HG03378 (cell line): Measurements from ENCODE around the gene PSMD7.

Experiments used
- ATAC-seq: cut with Tn5 transposase; IDR thresholded peaks from one replicate; pipeline ENCODE4 v1.9.1; 2021; ENCODE audit warnings: mild to moderate bottlenecking, moderate library complexity; ENCODE audit not compliant: unreplicated experiment

Gene PSMD7

GRCh38 chr16:74296432-74297144, at the start of gene PSMD7:
PSMD7 (plus strand) TSS chr16:74296814; CDS start chr16:74296915, 101 bp downstream.
- ATAC-seq, result peak; percentile 92

GRCh38 chr16:74249254-74249653, 47.4 kb upstream of the PSMD7 start:
- no peak for ATAC-seq

- ATAC-seq, result no peak
These were observed 46.8 kb upstream of the PSMD7 start for GRCh38 chr16:74249846-74250245.

GRCh38 chr16:74252329-74252728, 44.3 kb upstream of the PSMD7 start:
- ATAC-seq, result no peak

GRCh38 chr16:74253161-74253938, 43.3 kb upstream of the PSMD7 start:
- no peak for ATAC-seq

GRCh38 chr16:74257061-74257460, 39.6 kb upstream of the PSMD7 start:
- no peak for ATAC-seq

GRCh38 chr16:74261068-74261467, 35.5 kb upstream of the PSMD7 start:
- ATAC-seq, result no peak

GRCh38 chr16:74264811-74265210, 31.8 kb upstream of the PSMD7 start:
- no peak for ATAC-seq

GRCh38 chr16:74268372-74268782, 28.2 kb upstream of the PSMD7 start:
- ATAC-seq, result no peak

GRCh38 chr16:74271872-74272271, 24.7 kb upstream of the PSMD7 start:
- no peak for ATAC-seq

GRCh38 chr16:74275031-74275636, 21.5 kb upstream of the PSMD7 start:
- no peak for ATAC-seq

- no peak for ATAC-seq
These were observed 20.9 kb upstream of the PSMD7 start for GRCh38 chr16:74275711-74276110.

- ATAC-seq, result no peak
These were observed 18.6 kb upstream of the PSMD7 start for GRCh38 chr16:74277974-74278373.

- ATAC-seq, result no peak
These were observed 17.3 kb upstream of the PSMD7 start for GRCh38 chr16:74279266-74279665.

- ATAC-seq, result no peak
These were observed 16.8 kb upstream of the PSMD7 start for GRCh38 chr16:74279805-74280204.

GRCh38 chr16:74280448-74280847, 16.2 kb upstream of the PSMD7 start:
- ATAC-seq, result no peak

GRCh38 chr16:74281300-74281699, 15.3 kb upstream of the PSMD7 start:
- ATAC-seq, result no peak

- no peak for ATAC-seq
These were observed 12.9 kb upstream of the PSMD7 start for GRCh38 chr16:74283716-74284115.

GRCh38 chr16:74288065-74288464, 8.5 kb upstream of the PSMD7 start:
- ATAC-seq, result no peak

GRCh38 chr16:74290356-74290755, 6.3 kb upstream of the PSMD7 start:
- no peak for ATAC-seq

GRCh38 chr16:74291176-74291575, 5.4 kb upstream of the PSMD7 start:
- no peak for ATAC-seq
